DND-41 (cell line): Measurements from ENCODE around the gene NSMCE3.

Source experiments
- ATAC-seq: fragments of 200-7000 bp; cut with Tn5 transposase; 3 replicates; pipeline ENCODE4 v1.9.1; 2021; ENCODE audit warnings: low read depth; ENCODE audit not compliant: insufficient read depth
- DNase-seq: peaks from one replicate; pipeline ENCODE4 v3.0.0-alpha.2; 2020
- H2AFZ ChIP-seq: 2 replicates; pipeline ENCODE4 v1.6.0; 2012; ENCODE audit warnings: low read depth, low read length
- H3K27ac ChIP-seq: 2 replicates; pipeline ENCODE4 v1.5.1; 2012; ENCODE audit warnings: low read length, inconsistent platforms
- H3K27me3 ChIP-seq: fragments of 200-600 bp; sonication (generic); 2 replicates; pipeline ENCODE4 v1.6.0; 2012; ENCODE audit warnings: low read length, mild to moderate bottlenecking, inconsistent platforms; ENCODE audit not compliant: insufficient read depth, poor library complexity
- H3K36me3 ChIP-seq: 2 replicates; pipeline ENCODE4 v1.5.1; 2012; ENCODE audit warnings: low read length, inconsistent platforms; ENCODE audit not compliant: insufficient read depth
- H3K4me1 ChIP-seq: 2 replicates; pipeline ENCODE4 v1.5.1; 2012; ENCODE audit warnings: mild to moderate bottlenecking, low read length; ENCODE audit not compliant: insufficient read depth
- H3K4me2 ChIP-seq: 2 replicates; pipeline ENCODE4 v1.6.0; 2012; ENCODE audit warnings: mild to moderate bottlenecking, moderate library complexity, low read length, inconsistent platforms; ENCODE audit not compliant: insufficient read depth
- H3K4me3 ChIP-seq, 2 experiments: fragments of 200-600 bp in 1 of 2; shearing (Covaris generic) in 1 of 2; 2 replicates each; pipeline ENCODE4 v1.5.1; 2012 to 2016; ENCODE audit warnings: inconsistent platforms in 2 of 2, low read length in 2 of 2, mild to moderate bottlenecking in 2 of 2, low read depth in 1 of 2, moderate library complexity in 1 of 2
- H3K79me2 ChIP-seq: 2 replicates; pipeline ENCODE4 v1.6.0; 2012; ENCODE audit warnings: low read length, inconsistent platforms; ENCODE audit not compliant: insufficient read depth
- H3K9ac ChIP-seq: 2 replicates; pipeline ENCODE4 v1.6.0; 2012; ENCODE audit warnings: low read depth, mild to moderate bottlenecking, inconsistent platforms, low read length, moderate library complexity
- H3K9me3 ChIP-seq: 2 replicates; pipeline ENCODE4 v1.5.1; 2012; ENCODE audit warnings: low read length, moderate library complexity, mild to moderate bottlenecking, inconsistent platforms; ENCODE audit not compliant: insufficient read depth, severe bottlenecking
- H4K20me1 ChIP-seq: 2 replicates; pipeline ENCODE4 v1.6.0; 2012; ENCODE audit warnings: low read length; ENCODE audit not compliant: insufficient read depth
- EZH2 ChIP-seq: IDR thresholded peaks from 3 replicates; pipeline ENCODE4 v1.6.1; 2012; ENCODE audit warnings: borderline replicate concordance, low read depth, mild to moderate bottlenecking, moderate library complexity, low read length, inconsistent platforms; ENCODE audit not compliant: severe bottlenecking
- TF ChIP-seq, protein P1 (sequence below): IDR thresholded peaks from 2 replicates; pipeline ENCODE4 v1.5.1; 2012; ENCODE audit warnings: borderline replicate concordance, low read length, moderate library complexity, mild to moderate bottlenecking; ENCODE audit not compliant: poor library complexity, severe bottlenecking; ENCODE audit errors: extremely low read depth

Gene NSMCE3

DNA sequence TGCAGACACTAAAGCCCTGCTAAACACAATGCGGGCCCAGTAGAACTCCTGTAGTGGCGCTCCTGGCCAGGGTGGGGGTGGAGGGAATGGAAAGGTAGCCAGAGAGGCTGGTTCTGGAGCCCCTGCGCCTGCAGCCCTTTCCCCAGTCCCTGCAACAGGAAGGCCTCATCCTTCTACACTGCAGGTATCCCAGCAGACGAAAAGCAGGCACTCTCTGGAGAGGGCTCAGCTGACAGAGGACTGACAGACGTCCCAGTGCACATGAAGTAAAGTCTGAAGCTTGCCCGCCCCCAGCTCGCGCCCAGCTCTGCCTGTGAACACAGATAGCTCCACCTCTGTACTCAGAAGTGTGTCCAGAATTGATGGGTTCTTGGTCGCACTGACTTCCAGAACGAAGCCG is 46.0 kb downstream of the NSMCE3 start:
- no peak overlapping the region for H3K4me3 ChIP-seq
- H3K27ac ChIP-seq: no peak overlapping the region
- H4K20me1 ChIP-seq: no peaks in the 10 kb centered on the region
- no peak overlapping the region for H3K9ac ChIP-seq
- no peak overlapping the region for H3K4me2 ChIP-seq
- no peak overlapping the region for H2AFZ ChIP-seq
- H3K79me2 ChIP-seq: no peaks in the 10 kb centered on the region
- no peaks in the 10 kb centered on the region for H3K9me3 ChIP-seq
- DNase-seq (no peak), ATAC-seq (no peak)
- no peaks in the 10 kb centered on the region for H3K36me3 ChIP-seq
- H3K4me1 ChIP-seq: no peaks in the 10 kb centered on the region
- TF ChIP-seq, protein P1, sequence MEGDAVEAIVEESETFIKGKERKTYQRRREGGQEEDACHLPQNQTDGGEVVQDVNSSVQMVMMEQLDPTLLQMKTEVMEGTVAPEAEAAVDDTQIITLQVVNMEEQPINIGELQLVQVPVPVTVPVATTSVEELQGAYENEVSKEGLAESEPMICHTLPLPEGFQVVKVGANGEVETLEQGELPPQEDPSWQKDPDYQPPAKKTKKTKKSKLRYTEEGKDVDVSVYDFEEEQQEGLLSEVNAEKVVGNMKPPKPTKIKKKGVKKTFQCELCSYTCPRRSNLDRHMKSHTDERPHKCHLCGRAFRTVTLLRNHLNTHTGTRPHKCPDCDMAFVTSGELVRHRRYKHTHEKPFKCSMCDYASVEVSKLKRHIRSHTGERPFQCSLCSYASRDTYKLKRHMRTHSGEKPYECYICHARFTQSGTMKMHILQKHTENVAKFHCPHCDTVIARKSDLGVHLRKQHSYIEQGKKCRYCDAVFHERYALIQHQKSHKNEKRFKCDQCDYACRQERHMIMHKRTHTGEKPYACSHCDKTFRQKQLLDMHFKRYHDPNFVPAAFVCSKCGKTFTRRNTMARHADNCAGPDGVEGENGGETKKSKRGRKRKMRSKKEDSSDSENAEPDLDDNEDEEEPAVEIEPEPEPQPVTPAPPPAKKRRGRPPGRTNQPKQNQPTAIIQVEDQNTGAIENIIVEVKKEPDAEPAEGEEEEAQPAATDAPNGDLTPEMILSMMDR: no peak
- TF ChIP-seq EZH2: no peak
- H3K27me3 ChIP-seq: peaks cover 4% of the 10 kb centered on the region

DNA sequence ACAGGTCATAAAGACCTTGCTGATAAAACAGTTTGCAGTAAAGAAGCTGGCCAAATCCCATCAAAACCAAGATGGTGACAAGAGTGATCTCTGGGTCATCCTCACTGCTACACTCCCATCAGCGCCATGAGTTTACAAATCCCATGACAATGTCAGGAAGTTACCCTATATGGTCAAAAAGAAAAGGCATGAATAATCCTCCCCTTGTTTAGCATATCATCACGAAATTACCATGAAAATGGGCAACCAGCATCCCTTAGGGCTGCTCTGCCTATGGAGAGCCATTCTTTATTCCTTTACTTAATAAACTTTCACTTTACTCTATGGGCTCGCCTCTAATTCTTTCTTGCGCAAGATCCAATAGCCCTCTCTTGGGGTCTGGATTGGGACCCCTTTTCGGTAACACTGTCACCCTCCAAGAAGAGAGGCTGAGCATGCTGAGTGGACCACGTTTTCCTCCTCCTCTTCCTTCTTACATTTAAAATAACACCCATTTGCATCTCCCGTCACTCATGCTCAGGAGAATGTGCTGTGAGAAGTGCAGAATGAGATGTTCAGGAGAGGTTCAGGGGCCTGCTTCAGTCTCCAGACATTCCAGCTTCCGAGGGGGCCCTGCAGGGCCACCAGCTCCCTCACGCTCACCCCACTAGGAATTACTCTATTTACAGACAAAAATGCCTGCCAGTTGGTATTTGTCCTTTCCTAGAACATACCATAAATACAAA is 47.3 kb downstream of the NSMCE3 start:
- H3K9me3 ChIP-seq: no peaks in the 10 kb centered on the region
- peaks cover 4% of the 10 kb centered on the region for H3K27me3 ChIP-seq
- H4K20me1 ChIP-seq: no peaks in the 10 kb centered on the region
- H3K4me1 ChIP-seq: no peaks in the 10 kb centered on the region
- H3K4me2 ChIP-seq: no peak overlapping the region
- H2AFZ ChIP-seq: no peak overlapping the region
- TF ChIP-seq, protein P1: no peak
- no peak for TF ChIP-seq EZH2
- no peak overlapping the region for H3K27ac ChIP-seq
- no peak overlapping the region for H3K9ac ChIP-seq
- ATAC-seq (no peak), DNase-seq (no peak)
- no peak overlapping the region for H3K4me3 ChIP-seq
- no peaks in the 10 kb centered on the region for H3K79me2 ChIP-seq
- no peaks in the 10 kb centered on the region for H3K36me3 ChIP-seq

DNA sequence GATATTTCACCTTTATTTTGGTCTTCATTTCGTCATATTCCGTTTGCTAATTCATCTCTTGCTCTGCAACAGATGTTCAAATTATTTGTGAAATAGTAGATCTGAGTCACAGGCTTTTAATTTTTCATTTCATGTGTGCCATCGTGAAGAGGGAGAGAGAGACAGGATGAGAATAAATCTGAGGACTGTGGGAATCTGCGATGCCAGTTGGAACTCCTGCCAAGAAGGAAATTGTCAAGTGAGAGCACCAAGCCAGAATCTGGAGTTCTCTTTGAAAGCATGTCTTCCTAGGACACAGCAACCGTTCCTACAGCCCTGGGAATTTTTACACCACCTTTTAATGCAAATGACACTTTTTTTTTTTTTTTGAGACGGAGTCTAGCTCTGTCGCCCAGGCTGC is 48.8 kb downstream of the NSMCE3 start:
- H3K9me3 ChIP-seq: no peaks in the 10 kb centered on the region
- no peaks in the 10 kb centered on the region for H4K20me1 ChIP-seq
- no peaks in the 10 kb centered on the region for H3K4me1 ChIP-seq
- H3K79me2 ChIP-seq: no peaks in the 10 kb centered on the region
- no peak overlapping the region for H3K4me3 ChIP-seq
- no peak overlapping the region for H3K4me2 ChIP-seq
- no peaks in the 10 kb centered on the region for H3K27me3 ChIP-seq
- no peak overlapping the region for H2AFZ ChIP-seq
- no peak overlapping the region for H3K9ac ChIP-seq
- H3K36me3 ChIP-seq: no peaks in the 10 kb centered on the region
- DNase-seq (no peak), ATAC-seq (no peak)
- TF ChIP-seq EZH2: no peak
- TF ChIP-seq, protein P1: no peak
- H3K27ac ChIP-seq: no peak overlapping the region
